Esophagus squamous epithelium (tissue), 4 donors: ENCODE results near the gene RIPK4.

ENCODE experiments used
- CTCF ChIP-seq, 6 experiments: fragments of 450-650 bp in 4 of 6; fragments of 200-600 bp in 2 of 6; sonication (generic) in 2 of 6; IDR thresholded peaks; one replicate each; pipeline ENCODE4 v1.5.1; 2016 to 2019; ENCODE audit warnings: antibody characterized with exemption in 6 of 6, mild to moderate bottlenecking in 4 of 6, moderate library complexity in 4 of 6
- POLR2A ChIP-seq, 4 donors: fragments of 450-650 bp; IDR thresholded peaks; one replicate each; pipeline ENCODE4 v1.6.1; 2017; ENCODE audit warnings: antibody characterized with exemption in 4 of 4, mild to moderate bottlenecking in 4 of 4, moderate library complexity in 3 of 4

GRCh38 chr21:41726630-41726969 lies 40.3 kb downstream of the RIPK4 start:
- no peak for TF ChIP-seq POLR2A (IDR thresholded peaks at IDR 0.05)
- no peak for TF ChIP-seq CTCF (IDR thresholded peaks at IDR 0.05)
